MM.1S (cell line): Measurements from ENCODE around the gene TP53TG5.

Source experiments
- DNase-seq: peaks from one replicate; pipeline ENCODE4 v3.0.0-alpha.2; 2015
- H2AFZ ChIP-seq: fragments of 300-600 bp; sonication (generic); 2 replicates; pipeline ENCODE4 v1.6.0; 2016; ENCODE audit warnings: antibody characterized with exemption, low read length
- H3F3A ChIP-seq: fragments of 300-600 bp; sonication (generic); 2 replicates; pipeline ENCODE4 v1.6.1; 2016; ENCODE audit warnings: mild to moderate bottlenecking, antibody characterized with exemption, low read length, moderate library complexity, mixed read lengths; ENCODE audit not compliant: insufficient read depth
- H3K27ac ChIP-seq: fragments of 300-600 bp; sonication (generic); 2 replicates; pipeline ENCODE4 v1.5.1; 2016; ENCODE audit warnings: mild to moderate bottlenecking, low read length
- H3K27me3 ChIP-seq: fragments of 300-600 bp; sonication (generic); replicated peaks from 2 replicates; pipeline ENCODE4 v1.6.0; 2016; ENCODE audit warnings: low read length; ENCODE audit not compliant: insufficient read depth
- H3K36me3 ChIP-seq: fragments of 300-600 bp; sonication (generic); replicated peaks from 2 replicates; pipeline ENCODE4 v1.6.1; 2016; ENCODE audit warnings: mild to moderate bottlenecking, low read length, mixed read lengths; ENCODE audit not compliant: insufficient read depth
- H3K4me1 ChIP-seq: fragments of 300-600 bp; sonication (generic); 2 replicates; pipeline ENCODE4 v1.6.1; 2016; ENCODE audit warnings: low read length, mixed read lengths
- H3K4me2 ChIP-seq: fragments of 300-600 bp; sonication (generic); 2 replicates; pipeline ENCODE4 v1.6.0; 2016; ENCODE audit warnings: low read depth, low read length
- H3K4me3 ChIP-seq: fragments of 300-600 bp; sonication (generic); 2 replicates; pipeline ENCODE4 v1.5.1; 2016; ENCODE audit warnings: low read length, mixed read lengths
- H3K79me2 ChIP-seq: fragments of 300-600 bp; sonication (generic); 2 replicates; pipeline ENCODE4 v1.6.1; 2016; ENCODE audit warnings: mixed run types, low read length, mixed read lengths
- H3K9ac ChIP-seq: fragments of 300-600 bp; sonication (generic); 2 replicates; pipeline ENCODE4 v1.6.1; 2016; ENCODE audit warnings: low read length, mixed read lengths
- H3K9me2 ChIP-seq: fragments of 300-600 bp; sonication (generic); replicated peaks from 2 replicates; pipeline ENCODE4 v1.6.1; 2016; ENCODE audit warnings: mild to moderate bottlenecking, low read length, mixed read lengths; ENCODE audit not compliant: insufficient read depth
- H3K9me3 ChIP-seq: fragments of 300-600 bp; sonication (generic); replicated peaks from 2 replicates; pipeline ENCODE4 v1.6.1; 2016; ENCODE audit warnings: mild to moderate bottlenecking, low read length, mixed read lengths; ENCODE audit not compliant: insufficient read depth
- H4K20me1 ChIP-seq: fragments of 300-600 bp; sonication (generic); 2 replicates; pipeline ENCODE4 v1.6.1; 2016; ENCODE audit warnings: mild to moderate bottlenecking, low read length, moderate library complexity, mixed read lengths; ENCODE audit not compliant: insufficient read depth
- EZH2 ChIP-seq: fragments of 300-600 bp; sonication (generic); optimal IDR thresholded peaks from 2 replicates; pipeline ENCODE3; 2017; ENCODE audit warnings: low read depth, mild to moderate bottlenecking, antibody characterized with exemption, low read length, mixed read lengths
- EZH2phosphoT487 ChIP-seq: fragments of 300-600 bp; sonication (generic); IDR thresholded peaks from 2 replicates; pipeline ENCODE4 v1.6.1; 2018; ENCODE audit warnings: antibody characterized with exemption, low read length
- TF ChIP-seq, protein P1 (sequence below): fragments of 300-600 bp; sonication (generic); IDR thresholded peaks from 2 replicates; pipeline ENCODE4 v1.5.1; 2016; ENCODE audit warnings: antibody characterized with exemption, low read length, mixed read lengths

The TP53TG5 gene

DNA sequence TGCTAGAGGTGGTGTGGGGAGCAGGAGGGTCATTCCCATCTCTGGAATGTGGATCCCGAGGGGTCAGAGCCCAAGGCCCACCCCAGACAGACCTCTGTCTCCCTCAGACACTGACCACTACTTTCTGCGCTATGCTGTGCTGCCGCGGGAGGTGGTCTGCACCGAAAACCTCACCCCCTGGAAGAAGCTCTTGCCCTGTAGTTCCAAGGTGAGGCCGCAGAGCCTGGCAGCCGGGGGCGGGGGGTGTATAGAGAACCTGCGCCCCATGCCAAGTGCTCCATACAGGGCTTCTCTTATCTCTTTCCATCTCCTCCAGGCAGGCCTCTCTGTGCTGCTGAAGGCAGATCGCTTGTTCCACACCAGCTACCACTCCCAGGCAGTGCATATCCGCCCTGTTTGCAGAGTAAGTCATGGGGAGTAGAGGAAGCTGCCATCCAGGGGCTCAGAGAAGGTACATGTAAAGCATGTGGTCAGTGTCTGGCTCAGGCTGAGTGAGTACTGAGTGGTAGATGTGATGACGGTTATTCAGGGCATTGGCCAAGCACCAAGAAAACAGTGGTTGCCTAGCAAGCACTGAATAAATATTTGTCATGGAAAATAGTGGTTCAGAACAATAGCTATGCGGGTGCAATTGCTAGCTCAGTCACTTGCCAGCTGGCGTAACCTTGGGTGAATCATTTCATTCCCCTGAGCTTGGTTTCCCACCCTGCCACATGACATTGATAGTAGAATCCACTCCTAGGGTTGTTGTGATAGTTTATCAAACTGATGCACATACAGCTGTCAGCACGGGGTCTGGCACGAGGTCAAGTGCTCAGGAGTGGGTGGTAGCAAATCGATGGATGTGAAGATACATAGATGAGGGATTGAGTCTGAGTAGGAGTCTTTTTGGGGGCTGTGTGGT is 41.3 kb upstream of the TP53TG5 start:
- Histone ChIP-seq H3K27ac (no peak overlapping the region), H3F3A (no peaks in the 10 kb centered on the region), H3K27me3 (no peaks in the 10 kb centered on the region), H3K4me1 (peaks cover 16% of the 10 kb centered on the region), H3K36me3 (0 out of 2 replicates have a peak, but pooled peaks cover 10% of the 10 kb centered on the region), H3K4me2 (no peak overlapping the region), H3K9ac (no peak overlapping the region), H4K20me1 (no peaks in the 10 kb centered on the region), H3K9me2 (no peaks in the 10 kb centered on the region), H2AFZ (no peak overlapping the region), H3K79me2 (peaks cover 43% of the 10 kb centered on the region), H3K4me3 (no peak overlapping the region), H3K9me3 (no peaks in the 10 kb centered on the region)
- no peak for DNase-seq
- TF ChIP-seq, protein P1, sequence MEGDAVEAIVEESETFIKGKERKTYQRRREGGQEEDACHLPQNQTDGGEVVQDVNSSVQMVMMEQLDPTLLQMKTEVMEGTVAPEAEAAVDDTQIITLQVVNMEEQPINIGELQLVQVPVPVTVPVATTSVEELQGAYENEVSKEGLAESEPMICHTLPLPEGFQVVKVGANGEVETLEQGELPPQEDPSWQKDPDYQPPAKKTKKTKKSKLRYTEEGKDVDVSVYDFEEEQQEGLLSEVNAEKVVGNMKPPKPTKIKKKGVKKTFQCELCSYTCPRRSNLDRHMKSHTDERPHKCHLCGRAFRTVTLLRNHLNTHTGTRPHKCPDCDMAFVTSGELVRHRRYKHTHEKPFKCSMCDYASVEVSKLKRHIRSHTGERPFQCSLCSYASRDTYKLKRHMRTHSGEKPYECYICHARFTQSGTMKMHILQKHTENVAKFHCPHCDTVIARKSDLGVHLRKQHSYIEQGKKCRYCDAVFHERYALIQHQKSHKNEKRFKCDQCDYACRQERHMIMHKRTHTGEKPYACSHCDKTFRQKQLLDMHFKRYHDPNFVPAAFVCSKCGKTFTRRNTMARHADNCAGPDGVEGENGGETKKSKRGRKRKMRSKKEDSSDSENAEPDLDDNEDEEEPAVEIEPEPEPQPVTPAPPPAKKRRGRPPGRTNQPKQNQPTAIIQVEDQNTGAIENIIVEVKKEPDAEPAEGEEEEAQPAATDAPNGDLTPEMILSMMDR: no peak
- TF ChIP-seq EZH2phosphoT487 (no peak), EZH2 (no peak)

DNA sequence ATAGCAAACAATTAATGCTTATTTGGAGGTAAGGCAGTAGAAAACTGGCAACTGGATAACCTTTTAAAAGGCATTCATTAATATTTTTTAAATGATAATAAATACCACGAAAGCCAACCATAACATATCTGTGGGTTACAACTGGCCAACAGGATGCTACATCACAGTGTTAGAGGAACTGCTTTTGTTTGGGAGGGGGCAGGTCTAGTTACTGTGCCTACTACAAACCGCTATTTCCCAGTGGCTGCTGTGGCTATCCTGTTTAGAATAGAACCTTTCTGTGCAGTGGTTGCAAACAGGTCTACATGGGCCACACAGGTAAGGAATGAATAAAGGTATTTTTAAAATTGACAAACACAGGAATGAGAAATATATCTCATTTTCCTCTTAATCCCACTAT is 38.8 kb upstream of the TP53TG5 start:
- H3K9ac ChIP-seq: peak overlapping the region; percentile 94; the same call in 1 of the 2 replicates
- H3K9me3 ChIP-seq: no peaks in the 10 kb centered on the region
- 0 out of 2 replicates have a peak, but pooled peaks cover 10% of the 10 kb centered on the region for H3K36me3 ChIP-seq
- peak overlapping the region; percentile 87 for H3K4me2 ChIP-seq
- DNase-seq: no peak
- no peak for TF ChIP-seq EZH2phosphoT487
- no peak for TF ChIP-seq EZH2
- TF ChIP-seq, protein P1: no peak
- peaks cover 43% of the 10 kb centered on the region for H3K79me2 ChIP-seq
- no peaks in the 10 kb centered on the region for H3F3A ChIP-seq
- no peaks in the 10 kb centered on the region for H3K27me3 ChIP-seq
- H3K27ac ChIP-seq: no peak overlapping the region
- peaks cover 16% of the 10 kb centered on the region for H3K4me1 ChIP-seq
- H4K20me1 ChIP-seq: no peaks in the 10 kb centered on the region
- peak overlapping the region; percentile 100 for H3K4me3 ChIP-seq
- no peaks in the 10 kb centered on the region for H3K9me2 ChIP-seq
- no peak overlapping the region for H2AFZ ChIP-seq

DNA sequence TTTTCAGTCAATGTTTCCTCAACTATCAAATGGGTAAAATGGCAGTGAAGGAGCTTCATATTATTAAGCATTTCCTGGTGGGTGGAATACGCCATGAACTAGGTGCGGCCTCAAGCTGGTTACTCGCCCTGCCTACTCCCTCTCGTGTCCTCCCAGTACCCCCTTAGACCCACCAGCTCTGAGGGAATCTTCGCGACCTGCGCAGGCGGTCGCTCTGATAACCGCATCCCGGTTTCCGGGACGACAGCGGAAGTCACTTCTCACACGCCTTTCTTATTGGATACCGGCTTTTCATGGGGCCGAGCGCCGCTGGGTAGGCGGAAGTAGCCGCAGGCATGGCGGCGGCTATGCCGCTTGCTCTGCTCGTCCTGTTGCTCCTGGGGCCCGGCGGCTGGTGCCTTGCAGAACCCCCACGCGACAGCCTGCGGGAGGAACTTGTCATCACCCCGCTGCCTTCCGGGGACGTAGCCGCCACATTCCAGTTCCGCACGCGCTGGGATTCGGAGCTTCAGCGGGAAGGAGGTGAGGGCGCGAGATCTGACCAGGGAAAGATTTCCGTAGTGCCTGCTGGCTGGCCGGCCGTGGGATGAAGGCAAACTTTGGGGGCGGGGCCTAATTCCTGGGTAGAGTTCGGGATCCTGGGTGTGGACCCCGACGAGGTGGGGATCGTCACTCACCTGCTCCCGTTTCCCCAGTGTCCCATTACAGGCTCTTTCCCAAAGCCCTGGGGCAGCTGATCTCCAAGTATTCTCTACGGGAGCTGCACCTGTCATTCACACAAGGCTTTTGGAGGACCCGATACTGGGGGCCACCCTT is 37.9 kb upstream of the TP53TG5 start, which contains the start of gene PIGT:
Gene PIGT, plus strand, starts transcription at position 320 of the 816 bp plus-strand sequence. Its CDS starts 16 bp downstream, at position 336.
- Histone ChIP-seq H3K9ac (peak within 1 kb of the TSS; percentile 94), H3K27me3 (no peaks in the 10 kb centered on the region), H3K9me2 (no peaks in the 10 kb centered on the region), H3K4me1 (peaks cover 16% of the 10 kb centered on the region), H3K36me3 (0 out of 2 replicates have a peak, but pooled peaks cover 7% of the 10 kb centered on the region), H3K27ac (peak within 1 kb of the TSS; percentile 38; the same call in 1 of the 2 replicates), H4K20me1 (no peaks in the 10 kb centered on the region), H3K4me2 (peak within 1 kb of the TSS; percentile 87), H3F3A (no peaks in the 10 kb centered on the region), H3K4me3 (peak within 1 kb of the TSS; percentile 100), H2AFZ (peak within 1 kb of the TSS; percentile 98), H3K79me2 (peaks cover 43% of the 10 kb centered on the region), H3K9me3 (no peaks in the 10 kb centered on the region)
- peak; percentile 87 for DNase-seq
- TF ChIP-seq, protein P1: no peak
- TF ChIP-seq EZH2phosphoT487 (no peak), EZH2 (no peak)
